Astrocyte (in vitro differentiated cells and primary cell): ENCODE results near the gene TMEM165.

ENCODE experiments used
- CTCF ChIP-seq: IDR thresholded peaks from 2 replicates; pipeline ENCODE4 v1.5.1; 2011; ENCODE audit warnings: low read depth, mild to moderate bottlenecking, inconsistent platforms, low read length, moderate library complexity; ENCODE audit not compliant: insufficient read depth
- EZH2 ChIP-seq: IDR thresholded peaks from 2 replicates; pipeline ENCODE4 v1.6.1; 2012; ENCODE audit warnings: mild to moderate bottlenecking, low read length, inconsistent platforms; ENCODE audit not compliant: insufficient read depth

- TF ChIP-seq CTCF, result no peak
- TF ChIP-seq EZH2, result no peak
Observed at GRCh38 chr4:55385201-55385649, 10.5 kb upstream of the TMEM165 start.
